ENCODE measurements around the gene SRGAP1.

GRCh38 chr12:63838411-63838810 is 6.1 kb upstream of the SRGAP1 start:
- TF ChIP-seq CTCF (IDR thresholded peaks at IDR 0.05) = no peak
- TF ChIP-seq POLR2AphosphoS5 (IDR thresholded peaks at IDR 0.05) = no peak
- TF ChIP-seq EP300 (IDR thresholded peaks at IDR 0.05) = no peak
